GM12878 (cell line): ENCODE results near the gene BTBD9. TPM values are rescaled to one million over a fixed set of nuclear protein-coding genes. Genes with fewer than 3 reads are reported as not detected.

Source experiments
- ATAC-seq: fragments of 200-7000 bp; cut with Tn5 transposase; 3 replicates; pipeline ENCODE4 v1.9.1; 2020; ENCODE audit warnings: mild to moderate bottlenecking, moderate library complexity
- BruUV-seq: library from RNA; stranded (reverse); fragments of 400-500 nt; replicated peaks from 2 replicates; lab custom pipeline; 2021; lab: Mats Ljungman, UMichigan
- CTCF ChIA-PET: fragments of 300-600 bp; sonication (Branson Sonifier 250); formaldehyde crosslinking; extraction: SDS; loops from one replicate; lab custom pipeline; 2021; ENCODE audit warnings: inconsistent platforms; lab: Yijun Ruan, JAX
- POLR2A ChIA-PET: fragments of 350-600 bp; formaldehyde crosslinking; extraction: SDS; loops from one replicate; lab custom pipeline; 2021; ENCODE audit warnings: inconsistent platforms; lab: Charles Lee
- RAD21 ChIA-PET: fragments of 300-600 bp; sonication (Branson Sonifier 250); formaldehyde crosslinking; loops from one replicate; lab custom pipeline; 2023; ENCODE audit warnings: antibody characterized with exemption; ENCODE audit not compliant: unreplicated experiment; lab: Charles Lee
- SMC1A ChIA-PET: fragments of 300-600 bp; sonication (Branson Sonifier 250); formaldehyde crosslinking; loops from one replicate; lab custom pipeline; 2023; ENCODE audit not compliant: unreplicated experiment, uncharacterized antibody; lab: Charles Lee
- DNase-seq: peaks from one replicate; pipeline ENCODE4 v3.0.0-alpha.2; 2011; ENCODE audit warnings: low read depth, low spot score
- FAIRE-seq: peaks from 3 replicates; lab custom pipeline; 2011; peaks lifted over from hg19 to GRCh38; lab: Jason Lieb, UNC
- H2AFZ ChIP-seq: 2 replicates; pipeline ENCODE4 v1.6.0; 2011; ENCODE audit warnings: low read depth, low read length, control low read depth; ENCODE audit not compliant: control insufficient read depth
- H3K27ac ChIP-seq: 2 replicates; pipeline ENCODE4 v1.5.1; 2011; ENCODE audit warnings: control low read depth; ENCODE audit not compliant: control insufficient read depth, insufficient read depth
- H3K27me3 ChIP-seq, 2 experiments: replicated peaks in 1 of 2; 2 replicates each; pipeline versions ENCODE4 v1.6.0 to v1.6.1; 2011; ENCODE audit warnings: low read length in 1 of 2; ENCODE audit not compliant: control insufficient read depth in 2 of 2, insufficient read depth in 2 of 2
- H3K36me3 ChIP-seq, 2 experiments: 2 replicates each; pipeline ENCODE4 v1.5.1; 2011; ENCODE audit warnings: low read length in 1 of 2; ENCODE audit not compliant: control insufficient read depth in 2 of 2, insufficient read depth in 2 of 2
- H3K4me1 ChIP-seq: 2 replicates; pipeline ENCODE4 v1.6.1; 2011; ENCODE audit warnings: mild to moderate bottlenecking, low read length, moderate library complexity, mixed read lengths; ENCODE audit not compliant: control insufficient read depth, insufficient read depth
- H3K4me2 ChIP-seq: 2 replicates; pipeline ENCODE4 v1.6.0; 2011; ENCODE audit warnings: control low read depth; ENCODE audit not compliant: control insufficient read depth, insufficient read depth
- H3K4me3 ChIP-seq: fragments of 200-600 bp; sonication (generic); 2 replicates; pipeline ENCODE4 v1.5.1; 2016
- H3K79me2 ChIP-seq: 2 replicates; pipeline ENCODE4 v1.6.0; 2011; ENCODE audit warnings: low read length; ENCODE audit not compliant: control insufficient read depth, insufficient read depth
- H3K9ac ChIP-seq: 2 replicates; pipeline ENCODE4 v1.8.0; 2011; ENCODE audit warnings: low read length, control low read depth, mixed read lengths; ENCODE audit not compliant: control insufficient read depth, insufficient read depth
- H3K9me3 ChIP-seq: replicated peaks from 3 replicates; pipeline ENCODE4 v1.5.1; 2011; ENCODE audit warnings: mild to moderate bottlenecking, low read length; ENCODE audit not compliant: control insufficient read depth, insufficient read depth
- H4K20me1 ChIP-seq: 2 replicates; pipeline ENCODE4 v1.6.0; 2011; ENCODE audit not compliant: control insufficient read depth, insufficient read depth
- CEBPB ChIP-seq, 2 experiments: fragments of 150-350 bp in 1 of 2; IDR thresholded peaks; 2 replicates each; pipeline ENCODE4 v1.6.1; 2012 to 2014; ENCODE audit warnings: low read depth in 2 of 2, low read length in 2 of 2, borderline replicate concordance in 1 of 2, inconsistent platforms in 1 of 2
- CTCF ChIP-seq, 3 experiments: IDR thresholded peaks in 2 of 3; conservative IDR thresholded peaks in 1 of 3; 2 replicates each; pipeline ENCODE4 v1.5.1; 2011; ENCODE audit warnings: low read depth in 3 of 3, low read length in 3 of 3, mild to moderate bottlenecking in 3 of 3, control low read depth in 2 of 3, moderate library complexity in 2 of 3, inconsistent platforms in 1 of 3, mixed read lengths in 1 of 3; ENCODE audit not compliant: control insufficient read depth in 2 of 3, insufficient read depth in 1 of 3; ENCODE audit errors: extremely low read depth in 1 of 3
- E2F4 ChIP-seq: IDR thresholded peaks from 2 replicates; pipeline ENCODE4 v1.6.1; 2012; ENCODE audit warnings: low read depth, low read length, improper control_type of control experiment
- EP300 ChIP-seq, 2 experiments: fragments of 150-350 bp in 1 of 2; IDR thresholded peaks; 2 replicates each; pipeline ENCODE4 v1.6.1; 2011 to 2012; ENCODE audit warnings: low read depth in 2 of 2, low read length in 2 of 2, borderline replicate concordance in 1 of 2, improper control_type of control experiment in 1 of 2, inconsistent platforms in 1 of 2; ENCODE audit not compliant: control insufficient read depth in 1 of 2
- IRF3 ChIP-seq: fragments of 450-650 bp; IDR thresholded peaks from 2 replicates; pipeline ENCODE4 v1.6.1; 2014; ENCODE audit warnings: mild to moderate bottlenecking
- JUNB ChIP-seq: IDR thresholded peaks from 2 replicates; pipeline ENCODE4 v1.6.1; 2016; ENCODE audit warnings: antibody characterized with exemption, mild to moderate bottlenecking
- MYB ChIP-seq: fragments of 150-350 bp; IDR thresholded peaks from 2 replicates; pipeline ENCODE4 v1.6.1; 2014; ENCODE audit warnings: mild to moderate bottlenecking, low read depth, low read length, borderline replicate concordance
- MYC ChIP-seq: IDR thresholded peaks from 2 replicates; pipeline ENCODE4 v1.6.1; 2011; ENCODE audit warnings: mild to moderate bottlenecking, low read length, moderate library complexity, inconsistent platforms; ENCODE audit not compliant: insufficient read depth, insufficient replicate concordance, insufficient read length, severe bottlenecking
- PAX5 ChIP-seq: IDR thresholded peaks from 2 replicates; pipeline ENCODE4 v1.6.1; 2011; ENCODE audit warnings: low read depth, low read length, borderline replicate concordance
- YY1 ChIP-seq: IDR thresholded peaks from 2 replicates; pipeline ENCODE4 v1.6.1; 2011; ENCODE audit warnings: low read depth, mild to moderate bottlenecking, low read length
- ZBTB40 ChIP-seq: fragments of 450-650 bp; IDR thresholded peaks from 2 replicates; pipeline ENCODE4 v1.6.1; 2016; ENCODE audit warnings: mild to moderate bottlenecking, moderate library complexity, borderline replicate concordance
- ZNF207 ChIP-seq: fragments of 450-650 bp; IDR thresholded peaks from 2 replicates; pipeline ENCODE4 v1.6.1; 2014; ENCODE audit warnings: antibody characterized with exemption, mild to moderate bottlenecking, borderline replicate concordance
- ZNF384 ChIP-seq: IDR thresholded peaks from 2 replicates; pipeline ENCODE4 v1.6.1; 2012; ENCODE audit warnings: low read depth, mild to moderate bottlenecking, low read length, improper control_type of control experiment, borderline replicate concordance
- ZSCAN29 ChIP-seq: fragments of 450-650 bp; IDR thresholded peaks from 2 replicates; pipeline ENCODE4 v1.6.1; 2017; ENCODE audit warnings: mild to moderate bottlenecking, moderate library complexity
- WGBS: methylation state at CpG from one replicate; pipeline ENCODE4 v1.1.6; 2016; ENCODE audit warnings: low lambda C conversion rate; ENCODE audit not compliant: insufficient replicate concordance, insufficient coverage; ENCODE audit errors: missing lambda C conversion rate; 5-methylcytosine and 5-hydroxymethylcytosine counted together
- in situ Hi-C: fragments of 300-500 bp; cut with MboI; formaldehyde crosslinking; loops from 9 replicates; pipeline ENCODE4 v1.14.3; 2018; ENCODE audit warnings: mixed read lengths
- intact Hi-C: fragments of 100-400 bp; cut with micrococcal nuclease; formaldehyde crosslinking; loops from one replicate; pipeline ENCODE4 v1.14.2; 2022; ENCODE audit not compliant: unreplicated experiment
- polyA plus RNA-seq, 11 experiments: library from polyadenylated mRNA; depleted of rRNA in 4 of 11; unstranded in 6 of 11; stranded (reverse) in 5 of 11; fragments of >200 nt; fragmentation: Nextera tagmentation in 4 of 11; fragmentation: Illumina TruSeq in 1 of 11; extraction: Ambion mirVana in 4 of 11; extraction: Trizol in 1 of 11; gene quantifications; 1 replicate in 1 of 11; 2 replicates in 10 of 11; pipeline versions ENCODE4 v1.2.1 to v1.2.3, GENCODE V29; 2011 to 2016; ENCODE audit warnings: inconsistent platforms in 2 of 11, missing spikeins in 2 of 11, low read depth in 1 of 11
- total RNA-seq, 4 experiments: library from RNA; depleted of rRNA in 3 of 4; stranded (reverse); fragments of >200 nt in 3 of 4; fragmentation: Illumina TruSeq in 1 of 4; extraction: Trizol in 1 of 4; gene quantifications; 2 replicates each; pipeline versions ENCODE4 v1.2.1 to v1.2.3, GENCODE V29; 2013 to 2021

The BTBD9 gene
- total and polyA plus RNA-seq, 10 of the 15 experiments (the other 5 are each of a cell fraction or from before 2014, with no cell fraction given) = 0.22 to 8.6 (median 4.6) TPM

- no peak for TF ChIP-seq MYC
- TF ChIP-seq ZSCAN29 = no peak
- no peak for TF ChIP-seq YY1
- no peak for TF ChIP-seq ZNF384
- no peak for TF ChIP-seq PAX5
- no peak for TF ChIP-seq EP300 (IDR thresholded peaks at IDR 0.05; ENCODE audit: borderline replicate concordance in 1 of 2, control insufficient read depth in 1 of 2, low read depth in 2 of 2, low read length in 2 of 2)
- TF ChIP-seq, all 136 proteins: peak for 0
Observed at GRCh38 chr6:38435330-38435729, 204.4 kb downstream of the BTBD9 start (continued).

GRCh38 chr6:38434051-38434450 lies 205.7 kb downstream of the BTBD9 start:
- Histone ChIP-seq H3K27me3 (no peaks in the 10 kb centered on the region), H3K9me3 (peaks cover 4% of the 10 kb centered on the region; the same call in 2 of the 3 replicates), H3K36me3 (no peaks in the 10 kb centered on the region), H3K79me2 (no peaks in the 10 kb centered on the region), H2AFZ (no peak overlapping the region), H3K4me2 (no peak overlapping the region), H3K9ac (no peak overlapping the region), H3K4me1 (peaks cover 8% of the 10 kb centered on the region; the same call in 1 of the 2 replicates), H4K20me1 (no peaks in the 10 kb centered on the region), H3K27ac (no peak overlapping the region), H3K4me3 (no peak overlapping the region)
- in situ Hi-C loops = no loop called here
- no peak for FAIRE-seq
- TF ChIP-seq CTCF (IDR thresholded peaks at IDR 0.05 in 2 of 3, conservative IDR thresholded peaks at IDR 0.05 in 1 of 3; ENCODE audit: control insufficient read depth in 2 of 3, extremely low read depth in 1 of 3, insufficient read depth in 1 of 3, low read depth in 3 of 3, low read length in 3 of 3) = no peak
- TF ChIP-seq ZNF207 = no peak
- TF ChIP-seq ZBTB40 = no peak
- no peak for TF ChIP-seq JUNB
- TF ChIP-seq MYB = no peak
- no peak for TF ChIP-seq CEBPB (IDR thresholded peaks at IDR 0.05; ENCODE audit: borderline replicate concordance in 1 of 2, low read depth in 2 of 2, low read length in 2 of 2)
- TF ChIP-seq E2F4 = no peak
- TF ChIP-seq IRF3 = no peak
- CTCF ChIA-PET = no interaction called here
- no TSS peak for BruUV-seq
- WGBS = 100% methylated on average over 1 of the region's 1 CpG
- RAD21 ChIA-PET = no interaction called here
- SMC1A ChIA-PET = no interaction called here
- intact Hi-C loops = no loop called here
- POLR2A ChIA-PET = no interaction called here
- no peak for ATAC-seq
- no peak for DNase-seq
